Peyer's patch (tissue), 4 donors: ENCODE data around the gene VNN1.

Source experiments
- CTCF ChIP-seq, 6 experiments: fragments of 450-650 bp in 4 of 6; fragments of 200-600 bp in 2 of 6; sonication (generic) in 1 of 6; IDR thresholded peaks; one replicate each; pipeline ENCODE4 v1.5.1; 2017 to 2019; ENCODE audit warnings: antibody characterized with exemption in 6 of 6, mild to moderate bottlenecking in 3 of 6, moderate library complexity in 1 of 6
- POLR2A ChIP-seq, 2 donors: fragments of 450-650 bp; IDR thresholded peaks; one replicate each; pipeline ENCODE4 v1.5.1; 2017; ENCODE audit warnings: antibody characterized with exemption in 2 of 2, mild to moderate bottlenecking in 2 of 2, moderate library complexity in 2 of 2

GRCh38 chr6:132708771-132709170 lies 5.1 kb downstream of the VNN1 start:
- TF ChIP-seq CTCF (IDR thresholded peaks at IDR 0.05) (no peak), POLR2A (IDR thresholded peaks at IDR 0.05) (no peak)
